ENCODE data around the gene SON. TPM values are rescaled to one million over a fixed set of nuclear protein-coding genes. Genes with fewer than 3 reads are reported as not detected.
A peak's percentile ranks its signal among the peaks of the same experiment; 100 is the strongest.

The SON gene
- total and polyA plus RNA-seq, 2 of the 13 experiments (the other 11 are each of a cell fraction or from before 2014, with no cell fraction given), result 61.3 to 78.3 TPM

DNA sequence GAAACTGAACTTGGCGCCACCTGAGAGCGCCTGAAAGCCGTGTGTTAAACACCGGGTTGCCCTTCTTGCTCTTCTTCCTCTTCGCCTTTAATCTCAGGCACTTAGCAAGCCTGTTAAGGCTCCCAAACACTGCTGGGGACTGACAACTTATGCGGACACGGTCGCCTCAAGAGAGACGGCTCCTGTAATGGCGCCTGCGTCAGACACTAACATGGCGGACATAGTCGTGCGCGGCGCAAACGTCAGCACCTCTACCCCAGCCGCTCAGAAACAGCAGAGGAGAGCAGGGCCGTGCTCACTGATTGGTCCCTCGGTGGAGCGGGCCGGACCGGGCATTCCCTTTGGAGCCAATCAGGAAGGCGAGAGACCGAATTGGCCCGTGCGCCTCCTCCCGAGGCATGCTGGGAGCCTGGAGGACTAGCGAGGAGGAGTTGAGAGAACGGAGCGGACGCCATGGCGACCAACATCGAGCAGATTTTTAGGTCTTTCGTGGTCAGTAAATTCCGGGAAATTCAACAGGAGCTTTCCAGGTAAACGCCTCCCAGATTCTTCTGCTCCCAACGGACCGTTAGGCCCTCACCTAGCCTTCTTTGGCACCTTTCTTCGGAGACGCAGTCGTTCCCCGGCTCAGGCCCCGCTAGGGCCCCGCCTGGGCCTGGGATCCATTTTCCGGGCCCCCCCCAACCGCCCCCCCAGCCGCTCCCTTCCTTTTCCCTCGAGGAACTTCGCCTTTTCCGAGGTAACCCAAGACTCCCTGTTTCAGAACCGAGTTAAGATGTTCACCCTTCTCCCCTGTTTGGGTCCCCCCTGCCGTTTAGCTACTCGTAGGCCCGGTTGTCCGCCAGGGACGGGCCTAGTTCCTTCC is at the start of gene SON (continued):
- TF ChIP-seq HMGXB3 (CRISPR knock-in tag; IDR thresholded peaks at IDR 0.05; ENCODE audit: borderline replicate concordance) (peak; percentile 96), HIVEP1 (CRISPR knock-in tag; IDR thresholded peaks at IDR 0.05) (no peak), CREB3 (CRISPR knock-in tag; IDR thresholded peaks at IDR 0.05) (no peak), SALL1 (CRISPR knock-in tag; IDR thresholded peaks at IDR 0.05) (peak; percentile 14; the same call in 1 of the 2 replicates), ATM (IDR thresholded peaks at IDR 0.05; ENCODE audit: borderline replicate concordance) (no peak), JUND (CRISPR knock-in tag; IDR thresholded peaks at IDR 0.05) (peak; percentile 29; the same call in 1 of the 2 replicates), ZNF766 (CRISPR knock-in tag; IDR thresholded peaks at IDR 0.05; ENCODE audit: borderline replicate concordance) (0 out of 2 replicates have a peak, but pooled peaks have one; percentile 61), RELA (CRISPR knock-in tag; IDR thresholded peaks at IDR 0.05) (no peak), ZNF224 (CRISPR knock-in tag; IDR thresholded peaks at IDR 0.05) (no peak), LCORL (IDR thresholded peaks at IDR 0.05) (peak; percentile 82), LCORL (CRISPR knock-in tag; IDR thresholded peaks at IDR 0.05) (no peak; the same call in 1 of the 2 replicates), ZFP41 (CRISPR knock-in tag; IDR thresholded peaks at IDR 0.05; ENCODE audit: borderline replicate concordance) (no peak), ZNF383 (CRISPR knock-in tag; IDR thresholded peaks at IDR 0.05; ENCODE audit: borderline replicate concordance) (no peak), SP1 (IDR thresholded peaks at IDR 0.05) (no peak), SP1 (CRISPR knock-in tag; IDR thresholded peaks at IDR 0.05) (peak; percentile 26; the same call in 1 of the 2 replicates), ZNF430 (CRISPR knock-in tag; IDR thresholded peaks at IDR 0.05) (no peak; the same call in 1 of the 2 replicates)
- TF ChIP-seq, protein P1, sequence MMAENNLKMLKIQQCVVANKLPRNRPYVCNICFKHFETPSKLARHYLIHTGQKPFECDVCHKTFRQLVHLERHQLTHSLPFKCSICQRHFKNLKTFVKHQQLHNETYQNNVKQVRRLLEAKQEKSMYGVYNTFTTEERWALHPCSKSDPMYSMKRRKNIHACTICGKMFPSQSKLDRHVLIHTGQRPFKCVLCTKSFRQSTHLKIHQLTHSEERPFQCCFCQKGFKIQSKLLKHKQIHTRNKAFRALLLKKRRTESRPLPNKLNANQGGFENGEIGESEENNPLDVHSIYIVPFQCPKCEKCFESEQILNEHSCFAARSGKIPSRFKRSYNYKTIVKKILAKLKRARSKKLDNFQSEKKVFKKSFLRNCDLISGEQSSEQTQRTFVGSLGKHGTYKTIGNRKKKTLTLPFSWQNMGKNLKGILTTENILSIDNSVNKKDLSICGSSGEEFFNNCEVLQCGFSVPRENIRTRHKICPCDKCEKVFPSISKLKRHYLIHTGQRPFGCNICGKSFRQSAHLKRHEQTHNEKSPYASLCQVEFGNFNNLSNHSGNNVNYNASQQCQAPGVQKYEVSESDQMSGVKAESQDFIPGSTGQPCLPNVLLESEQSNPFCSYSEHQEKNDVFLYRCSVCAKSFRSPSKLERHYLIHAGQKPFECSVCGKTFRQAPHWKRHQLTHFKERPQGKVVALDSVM (CRISPR knock-in tag; IDR thresholded peaks at IDR 0.05), result peak; percentile 22; the same call in 1 of the 2 replicates
- TF ChIP-seq, protein P2, sequence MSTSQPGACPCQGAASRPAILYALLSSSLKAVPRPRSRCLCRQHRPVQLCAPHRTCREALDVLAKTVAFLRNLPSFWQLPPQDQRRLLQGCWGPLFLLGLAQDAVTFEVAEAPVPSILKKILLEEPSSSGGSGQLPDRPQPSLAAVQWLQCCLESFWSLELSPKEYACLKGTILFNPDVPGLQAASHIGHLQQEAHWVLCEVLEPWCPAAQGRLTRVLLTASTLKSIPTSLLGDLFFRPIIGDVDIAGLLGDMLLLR (CRISPR knock-in tag; IDR thresholded peaks at IDR 0.05), result no peak

Measured in HepG2 (cell line).